Activated CD4-positive, CD25-positive, alpha-beta regulatory T cell treated with anti-CD3 and anti-CD28 coated beads, Interleukin-2, amount 50 U/mL, for 16 hours (primary cell): ENCODE results near the gene PRSS22.
A peak's percentile ranks its signal among the peaks of the same experiment; 100 is the strongest.

ENCODE experiments used
- DNase-seq: peaks from one replicate; pipeline ENCODE4 v3.0.0-alpha.2; 2020; ENCODE audit warnings: low read depth, low spot score

PRSS22 gene, protein sequence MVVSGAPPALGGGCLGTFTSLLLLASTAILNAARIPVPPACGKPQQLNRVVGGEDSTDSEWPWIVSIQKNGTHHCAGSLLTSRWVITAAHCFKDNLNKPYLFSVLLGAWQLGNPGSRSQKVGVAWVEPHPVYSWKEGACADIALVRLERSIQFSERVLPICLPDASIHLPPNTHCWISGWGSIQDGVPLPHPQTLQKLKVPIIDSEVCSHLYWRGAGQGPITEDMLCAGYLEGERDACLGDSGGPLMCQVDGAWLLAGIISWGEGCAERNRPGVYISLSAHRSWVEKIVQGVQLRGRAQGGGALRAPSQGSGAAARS

DNA sequence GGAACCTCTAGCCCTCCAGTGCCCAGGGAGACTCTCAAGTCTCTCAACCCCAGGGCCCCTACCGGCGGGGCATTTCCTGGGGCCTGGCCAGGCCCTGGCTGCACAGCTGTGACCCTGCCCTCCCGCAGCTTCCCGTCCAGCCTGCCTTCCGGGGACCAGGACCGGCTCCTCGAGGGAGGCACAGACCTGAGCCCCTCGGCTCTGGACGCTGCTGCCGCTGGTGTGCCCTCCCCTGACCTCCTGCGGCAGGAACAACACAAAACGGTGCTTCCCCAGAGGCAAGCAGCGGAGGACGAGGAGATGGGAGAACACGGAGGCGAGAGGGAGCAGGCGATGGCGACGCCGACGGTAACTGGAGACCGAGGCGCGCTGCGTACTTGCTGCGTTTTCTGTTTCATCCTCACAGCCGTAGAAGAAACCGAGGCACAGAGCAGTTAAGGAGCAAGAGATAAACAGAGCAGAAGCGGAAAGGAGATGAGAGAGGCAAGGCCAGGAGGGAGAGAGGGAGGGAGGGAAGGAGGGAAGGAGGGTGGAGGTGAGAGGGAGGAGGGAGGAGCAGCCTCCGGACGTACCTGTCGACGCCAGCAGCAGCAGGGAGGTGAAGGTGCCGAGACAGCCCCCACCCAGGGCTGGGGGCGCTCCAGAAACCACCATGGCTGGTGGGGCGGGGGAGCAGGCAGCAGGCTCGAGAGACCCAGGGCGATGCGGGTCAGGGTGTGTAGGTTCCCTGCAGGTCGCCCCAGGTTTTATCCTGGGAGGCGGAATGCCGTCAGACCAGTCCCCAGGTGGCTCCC is at the start of gene PRSS22:
Gene PRSS22 (minus strand): TSS at position 720 of the 794 bp plus-strand sequence. CDS start 66 bp downstream, at position 654.
- no peak for DNase-seq

DNA sequence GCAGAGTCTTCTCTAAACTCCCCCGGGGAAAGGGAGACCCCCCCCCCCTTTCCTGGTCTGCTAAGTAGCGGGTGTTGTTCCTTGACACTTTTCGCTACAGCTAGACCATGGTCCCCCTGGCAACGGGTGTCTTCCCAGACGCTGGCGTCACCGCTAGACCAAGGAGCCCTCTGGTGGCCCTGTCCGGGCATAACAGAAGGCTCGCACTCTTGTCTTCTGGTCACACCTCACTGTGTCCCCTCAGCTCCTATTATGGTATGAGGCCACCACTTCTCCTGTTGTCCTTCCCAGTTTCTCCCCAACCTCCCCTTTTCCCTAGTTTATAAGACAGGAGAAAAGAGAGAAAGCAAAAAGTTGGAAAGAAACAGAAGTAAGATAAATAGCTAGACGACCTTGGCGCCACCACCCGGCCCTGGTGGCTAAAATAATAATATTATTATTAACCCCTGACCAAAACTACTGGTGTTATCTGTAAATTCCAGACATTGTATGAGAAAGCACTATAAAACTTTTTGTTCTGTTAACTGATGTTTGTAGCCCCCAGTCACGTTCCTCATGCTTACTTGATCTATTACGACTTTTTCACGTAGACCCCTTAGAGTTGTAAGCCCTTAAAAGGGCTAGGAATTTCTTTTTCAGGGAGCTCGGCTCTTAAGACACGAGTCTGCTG is 49.2 kb upstream of the PRSS22 start:
- peak; percentile 13 for DNase-seq

DNA sequence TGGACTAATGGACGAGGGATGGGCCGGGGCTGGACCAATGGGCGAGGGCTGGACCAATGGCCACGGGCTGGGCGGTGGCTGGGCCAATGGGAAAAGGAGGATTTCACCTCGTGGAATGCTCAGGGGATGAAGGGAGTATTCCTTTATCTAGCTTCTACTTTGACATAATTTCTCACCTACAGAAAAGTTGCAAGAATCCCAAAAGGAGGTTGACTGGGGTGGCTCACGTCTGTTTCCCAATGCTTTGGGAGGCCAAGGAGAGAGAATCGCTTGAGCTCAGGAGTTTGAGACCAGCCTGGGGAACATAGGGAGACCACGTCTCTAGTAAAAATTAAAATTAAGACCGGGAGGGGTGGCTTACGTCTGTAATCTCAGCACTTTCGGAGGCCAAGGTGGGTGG is 48.0 kb upstream of the PRSS22 start:
- no peak for DNase-seq

DNA sequence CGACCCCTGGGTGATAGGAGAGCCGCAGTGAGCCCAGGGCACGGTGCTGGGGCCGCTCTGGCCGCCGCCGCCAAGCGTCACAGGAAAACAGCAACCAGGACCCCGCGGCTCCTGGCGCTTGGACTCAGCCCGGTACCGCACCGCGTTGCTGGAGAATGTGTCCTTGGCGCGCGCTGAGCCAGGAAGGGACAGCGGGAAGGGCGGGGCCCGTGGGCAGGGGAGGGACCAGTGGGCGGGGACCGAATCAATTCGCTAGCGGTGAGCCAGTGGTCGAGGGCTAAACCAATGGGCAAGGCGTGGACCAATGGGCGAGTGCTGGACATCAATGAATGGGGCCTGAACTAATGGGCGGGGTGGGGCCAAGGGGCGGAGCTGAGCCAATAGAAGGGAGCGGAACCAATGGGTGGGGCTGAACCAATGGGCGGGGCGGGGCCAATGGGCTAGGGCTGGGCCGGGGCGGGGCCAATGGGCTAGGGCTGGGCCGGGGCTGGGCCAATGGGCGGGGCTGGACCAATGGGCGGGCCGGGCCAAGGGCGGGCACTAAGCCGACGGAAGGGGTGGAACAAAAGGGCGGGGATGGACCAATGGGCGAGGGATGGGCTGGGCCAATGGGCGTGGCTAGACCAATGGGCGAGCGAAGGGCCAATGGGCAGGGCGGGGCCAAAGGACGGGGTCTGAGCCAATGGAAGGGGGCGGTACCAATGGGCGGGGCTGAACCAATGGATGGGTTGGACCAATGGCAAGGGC is 47.4 kb upstream of the PRSS22 start:
- DNase-seq = peak; percentile 78

DNA sequence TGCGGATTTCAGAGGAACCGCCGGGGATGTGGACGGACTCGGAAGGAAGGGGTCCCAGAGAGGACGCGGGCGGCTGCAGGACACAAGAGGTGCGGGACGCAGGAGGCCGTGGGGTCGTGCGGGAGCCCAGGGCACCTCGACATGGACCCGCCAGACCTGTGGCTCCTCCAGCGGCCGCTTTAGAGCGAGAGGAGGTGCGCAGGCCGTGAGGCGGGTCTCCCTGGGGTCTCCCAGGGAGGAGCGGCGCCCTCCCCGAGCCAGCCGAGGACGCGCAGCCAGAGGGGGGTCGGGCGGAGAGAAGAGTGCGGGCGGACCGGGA is 46.9 kb upstream of the PRSS22 start:
- DNase-seq = no peak

DNA sequence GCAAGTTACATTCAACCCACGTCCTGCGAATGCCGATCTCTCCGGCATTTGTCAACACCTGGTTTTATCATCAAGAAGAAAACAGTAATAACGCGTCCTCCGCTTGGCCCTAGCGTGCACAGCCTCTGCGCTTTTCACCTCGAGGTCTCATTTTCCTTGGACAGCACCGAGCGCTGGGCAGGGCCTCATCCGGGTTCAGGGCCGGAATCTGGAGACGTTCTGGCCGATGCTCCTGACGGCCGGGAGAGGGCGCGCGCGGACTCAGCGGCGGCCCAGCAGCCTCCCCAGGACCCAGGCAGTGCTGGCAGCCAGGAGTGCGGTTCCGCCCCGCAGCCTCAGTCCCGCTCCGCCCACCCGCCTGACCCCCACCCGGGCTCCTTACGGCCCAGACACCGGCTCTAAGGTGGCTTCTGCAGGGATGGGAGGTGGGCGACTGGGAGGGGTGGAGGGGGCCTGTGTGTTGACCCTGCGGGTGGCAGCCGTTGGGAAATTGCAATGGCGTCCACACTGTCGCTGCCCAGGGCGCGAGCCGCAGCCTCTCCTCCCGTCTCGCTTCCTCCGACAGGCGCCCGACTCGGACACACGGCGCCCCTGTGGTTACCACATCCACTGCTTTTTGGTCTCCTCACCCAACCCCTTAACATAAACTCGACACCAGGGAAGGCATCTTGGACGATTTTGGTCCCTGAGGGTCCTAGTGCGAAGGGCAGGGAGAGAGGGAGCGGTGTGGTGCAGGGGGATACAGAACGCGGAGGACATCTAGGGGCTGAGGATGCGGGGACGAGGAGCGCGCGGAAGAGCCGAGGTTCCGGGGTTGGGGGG is 46.3 kb upstream of the PRSS22 start:
- peak; percentile 50 for DNase-seq

DNA sequence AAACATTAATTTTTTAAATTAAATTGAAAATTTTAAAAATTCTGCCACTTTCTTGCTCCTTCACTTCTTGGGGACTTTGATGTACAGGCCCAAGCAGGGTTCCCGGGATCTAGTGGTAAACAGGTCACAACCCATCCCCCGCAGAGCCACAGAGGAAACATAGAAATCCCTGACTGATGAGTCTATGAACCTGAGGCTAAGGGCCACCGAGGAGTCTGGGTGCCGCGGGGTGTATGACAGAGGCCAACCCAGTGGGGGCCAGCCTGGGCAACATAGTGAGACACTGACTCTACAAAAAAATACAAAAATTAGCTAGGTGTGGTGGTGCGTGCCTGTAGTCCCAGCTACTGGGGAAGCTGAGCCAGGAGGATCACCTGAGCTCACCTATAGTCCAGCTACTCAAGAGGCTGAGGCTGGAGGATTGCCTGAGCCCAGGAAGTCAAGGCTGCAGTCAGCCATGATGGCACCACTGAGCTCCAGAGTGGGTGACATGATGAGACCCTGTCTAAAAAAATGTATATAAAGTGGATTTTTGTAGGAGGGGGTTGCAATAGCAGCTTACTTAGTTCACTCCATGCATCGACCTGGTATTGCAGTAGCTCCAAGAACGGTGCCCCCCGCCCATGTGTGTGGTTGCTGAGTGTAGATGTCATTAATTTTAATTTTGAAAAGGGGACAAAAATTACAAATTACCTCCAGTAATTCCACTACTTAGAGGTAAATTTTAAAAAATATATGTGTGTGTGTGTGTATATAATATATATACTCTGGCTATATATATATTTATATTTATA is 44.6 kb upstream of the PRSS22 start:
- DNase-seq = no peak

DNA sequence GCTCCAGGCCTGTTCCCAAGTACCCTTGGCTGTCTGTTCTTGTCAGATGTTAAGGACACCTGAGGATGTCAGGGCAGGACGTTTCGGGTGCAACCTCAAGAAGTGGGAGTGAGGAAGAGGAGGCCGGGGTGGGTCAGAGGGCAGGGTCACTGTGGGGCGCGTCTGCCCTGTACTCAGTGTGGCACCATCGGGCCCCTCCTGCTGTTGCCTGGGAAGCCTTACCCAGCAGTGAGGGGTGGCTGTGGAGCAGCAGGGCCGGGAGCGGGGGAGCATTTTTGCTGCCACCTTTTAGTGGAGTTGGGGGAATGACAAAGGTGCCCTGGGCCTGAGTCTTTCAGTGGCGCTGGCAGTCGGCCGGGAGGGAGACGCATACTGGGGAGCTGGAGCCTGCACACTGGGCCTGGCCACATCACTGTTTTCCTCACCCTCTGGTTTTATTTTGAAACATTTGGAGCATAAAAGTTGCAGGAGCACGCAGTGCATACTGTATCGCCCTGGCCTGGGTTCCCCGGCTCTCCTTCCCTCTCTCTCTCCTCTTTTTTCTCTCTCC is 42.6 kb upstream of the PRSS22 start:
- no peak for DNase-seq

DNA sequence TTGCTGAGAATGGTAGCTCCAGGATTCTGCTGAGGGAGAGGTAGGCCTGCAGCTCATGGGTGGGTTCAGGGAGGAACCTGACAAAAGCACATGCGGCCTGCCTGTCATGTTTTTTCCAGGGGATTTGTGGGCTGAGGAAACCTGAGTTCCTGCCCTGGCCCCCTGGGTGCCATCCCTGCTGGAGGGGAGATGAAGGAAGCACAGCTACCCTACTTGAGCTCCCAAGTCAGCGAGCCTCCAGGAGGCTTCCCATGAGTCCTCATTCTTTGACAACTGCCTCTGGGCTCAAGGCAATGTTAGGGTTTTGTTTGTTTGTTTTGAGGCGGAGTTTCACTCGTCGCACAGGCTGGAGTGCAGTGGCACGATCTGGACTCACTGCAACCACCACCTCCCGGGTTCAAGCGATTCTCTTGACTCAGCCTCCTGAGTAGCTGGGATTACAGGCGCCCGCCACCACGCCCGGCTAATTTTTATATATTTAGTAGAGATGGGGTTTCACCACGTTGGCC is 41.6 kb upstream of the PRSS22 start:
- DNase-seq = no peak

DNA sequence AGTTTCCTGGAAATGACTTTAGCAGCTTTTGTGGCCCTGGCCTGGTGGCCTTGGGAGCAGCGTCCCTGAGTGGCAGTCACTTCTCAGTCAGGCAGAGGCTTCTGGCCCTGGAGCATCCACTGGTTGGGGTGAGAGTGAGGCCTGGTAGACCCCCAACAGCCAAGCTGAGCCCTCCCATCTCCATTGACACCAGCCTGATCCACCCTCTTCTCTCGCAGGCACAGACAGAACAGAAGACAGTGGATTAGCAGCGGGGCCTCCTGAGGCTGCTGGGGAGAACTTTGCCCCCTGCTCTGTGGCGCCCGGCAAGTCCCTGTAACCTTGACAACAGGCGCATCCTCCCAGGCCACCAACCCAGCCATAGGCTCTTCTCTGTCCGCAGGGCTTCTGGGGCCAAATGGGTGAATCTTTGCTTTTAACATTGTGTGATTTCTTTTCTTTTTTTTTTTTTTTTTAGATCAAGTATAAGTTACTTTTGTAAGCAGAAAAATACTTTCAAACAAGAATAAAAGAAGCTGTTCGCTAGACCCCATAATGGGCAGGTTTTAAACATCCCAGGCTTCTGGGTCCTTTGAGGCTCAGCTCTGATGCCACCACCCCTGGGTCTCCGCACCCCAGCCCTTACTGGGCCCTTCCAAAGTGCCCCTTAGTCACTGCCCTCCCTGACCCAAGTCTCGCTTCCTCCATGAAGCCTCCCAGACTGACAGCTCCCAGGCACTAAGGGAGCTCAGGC is 41.0 kb upstream of the PRSS22 start:
- no peak for DNase-seq

DNA sequence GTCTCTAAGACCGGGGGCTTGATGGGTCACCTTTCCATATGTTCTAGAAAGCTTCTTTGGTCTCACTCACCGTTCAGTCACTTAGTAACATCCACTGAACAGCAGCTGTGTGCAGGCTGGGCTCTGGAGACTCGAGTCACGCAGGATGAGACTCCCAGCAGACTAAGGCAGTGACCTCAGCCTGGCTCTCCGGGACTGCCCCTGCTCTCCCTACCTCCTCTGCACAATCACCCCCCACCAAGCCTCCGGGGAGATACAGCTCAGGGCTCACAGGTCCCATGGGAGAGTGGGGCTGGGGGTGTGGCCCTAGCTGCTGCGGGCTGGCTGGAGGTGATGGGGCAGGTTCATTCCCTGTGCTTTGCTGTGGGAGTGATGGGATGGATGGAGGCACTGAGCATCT is 39.1 kb upstream of the PRSS22 start:
- no peak for DNase-seq

DNA sequence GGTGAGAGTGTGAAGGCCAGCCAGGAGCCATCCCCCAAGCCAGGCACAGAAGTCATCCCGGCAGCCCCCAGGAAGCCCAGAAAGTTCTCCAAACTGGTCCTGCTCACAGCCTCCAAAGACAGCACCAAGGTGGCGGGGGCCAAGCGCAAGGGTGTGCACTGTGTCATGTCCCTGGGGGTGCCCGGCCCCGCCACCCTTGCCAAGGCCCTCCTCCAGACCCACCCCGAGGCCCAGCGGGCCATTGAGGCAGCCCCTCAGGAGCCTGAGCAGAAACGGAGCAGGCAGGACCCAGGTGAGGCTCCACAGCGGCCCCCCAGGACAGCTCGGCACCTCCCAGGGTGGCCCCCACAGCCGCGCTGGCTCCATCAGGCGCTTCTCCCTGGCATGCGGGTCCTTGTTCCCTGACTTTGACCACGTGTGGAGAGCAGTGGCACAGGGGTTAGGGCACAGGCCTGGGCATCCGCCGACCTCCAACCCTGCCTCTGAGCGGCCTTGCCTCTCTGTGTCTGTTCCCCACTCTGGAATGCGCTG is 38.6 kb upstream of the PRSS22 start:
- DNase-seq = no peak

DNA sequence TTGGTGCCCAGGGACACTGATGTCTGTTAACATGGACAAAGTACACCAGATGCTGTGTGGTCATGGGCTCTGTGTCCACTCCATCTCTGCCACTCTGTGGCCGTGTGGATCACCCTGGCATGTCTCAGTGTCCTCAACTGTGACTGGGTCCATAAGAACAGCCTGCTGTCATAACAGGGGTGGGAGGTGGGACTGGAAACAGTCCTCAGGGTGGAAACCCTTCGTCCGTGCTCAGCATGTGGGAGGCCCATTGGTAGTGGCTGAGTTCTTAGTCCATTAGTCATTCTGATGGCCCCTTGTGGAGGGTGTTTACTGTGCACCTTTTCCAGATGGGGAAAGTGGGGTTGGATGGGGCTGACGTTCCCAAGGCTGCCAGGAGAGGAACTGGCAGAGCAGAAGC is 37.8 kb upstream of the PRSS22 start:
- no peak for DNase-seq

DNA sequence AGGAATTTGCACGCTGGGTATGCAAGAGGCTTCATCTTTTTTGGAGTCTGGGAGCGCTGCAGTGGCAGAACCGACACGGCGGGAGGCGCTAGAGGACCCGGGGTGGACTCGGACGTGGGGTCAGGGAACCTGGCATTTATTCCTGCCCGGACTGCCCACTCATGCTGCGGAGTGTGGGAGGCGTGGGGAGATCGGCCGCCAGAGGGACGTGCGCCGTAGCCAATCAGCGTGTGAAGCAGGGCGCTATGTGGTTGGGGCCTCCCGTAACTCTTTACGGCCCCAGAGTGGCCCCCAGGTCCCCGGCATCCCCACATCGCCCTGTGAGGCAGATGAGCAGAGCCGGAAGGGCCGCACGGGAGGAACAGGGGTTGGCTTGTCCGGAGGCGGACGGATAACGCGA is 36.3 kb upstream of the PRSS22 start:
- DNase-seq = no peak

DNA sequence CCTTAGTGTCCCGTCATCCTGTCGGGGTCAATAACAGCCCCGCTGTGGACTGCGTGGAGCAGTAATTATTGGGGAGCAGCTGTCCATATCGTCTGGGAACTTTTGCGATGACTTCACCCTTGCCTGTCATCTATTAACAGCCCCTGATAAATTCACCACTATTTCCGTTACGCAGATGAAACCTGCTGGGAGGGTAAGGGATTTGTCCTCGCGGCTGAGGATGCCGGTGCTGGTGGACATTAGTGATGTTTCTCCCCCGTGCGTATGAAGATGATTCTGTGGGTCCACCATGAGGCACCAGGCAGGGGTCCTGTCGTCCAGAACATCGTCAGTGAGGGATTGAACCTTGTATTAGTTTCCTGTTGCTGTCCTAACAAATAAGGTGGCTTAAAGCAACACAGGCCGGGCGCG is 26.1 kb upstream of the PRSS22 start:
- DNase-seq = no peak

DNA sequence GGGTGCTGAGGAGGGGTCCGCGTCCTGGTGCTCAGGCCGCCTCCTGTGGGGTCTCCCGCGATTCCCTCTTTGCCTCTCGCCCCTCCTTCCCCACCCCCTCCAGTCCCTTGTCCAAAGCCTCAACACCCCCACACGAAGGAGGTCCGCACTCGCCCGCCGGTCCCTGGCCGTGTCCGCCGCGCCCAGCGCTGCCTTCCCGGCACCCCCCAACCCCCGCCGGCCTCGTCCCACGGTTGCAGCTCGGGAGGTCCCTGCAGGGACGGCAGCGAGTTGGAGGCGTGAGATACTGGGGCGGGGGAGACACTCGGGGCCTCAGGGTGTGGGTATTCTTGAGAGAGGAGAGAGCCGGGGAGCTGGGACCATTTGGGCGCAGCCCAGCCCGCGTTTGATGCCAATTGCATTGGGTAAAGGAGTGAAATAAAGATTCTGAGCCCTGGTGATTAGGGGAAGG is 25.5 kb upstream of the PRSS22 start:
- no peak for DNase-seq

DNA sequence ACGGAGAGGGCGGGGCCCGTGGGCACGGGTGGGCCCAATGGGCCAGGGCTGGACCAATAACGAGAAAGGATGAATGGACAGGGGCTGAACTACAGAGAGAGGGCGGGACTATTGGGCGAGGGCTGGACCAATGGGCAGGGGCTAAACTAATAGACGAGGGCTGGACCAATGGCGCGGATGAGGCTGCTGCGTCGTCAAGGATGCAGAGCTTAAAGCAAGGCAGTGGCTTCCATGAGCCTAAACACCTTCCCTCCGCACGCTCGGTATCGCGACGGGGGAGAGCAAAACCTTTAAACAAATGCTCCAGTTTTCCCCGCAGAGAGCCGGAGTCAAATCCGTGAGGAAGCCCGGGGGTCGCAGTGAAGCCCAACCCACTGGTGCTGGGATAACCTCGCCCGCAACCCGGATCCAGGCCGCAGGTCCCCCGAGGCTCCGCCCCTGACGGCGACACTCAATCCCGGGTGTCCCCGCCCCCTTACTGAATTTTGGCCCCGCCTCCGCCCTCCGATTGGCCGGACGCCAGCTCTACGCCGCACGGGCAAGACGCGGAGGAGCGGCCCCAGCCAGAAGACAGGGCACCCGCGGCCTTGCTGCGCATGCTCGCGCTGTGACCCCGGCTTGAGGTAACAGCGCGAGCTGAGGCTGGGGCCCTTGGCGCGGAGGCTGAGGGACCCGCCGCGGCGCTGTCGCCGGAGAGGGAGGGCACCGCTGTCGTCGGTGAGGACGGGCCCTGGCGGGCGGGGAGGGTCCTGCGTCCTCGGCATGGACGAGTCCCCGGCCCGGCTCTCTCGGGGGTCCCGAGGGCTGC is 24.9 kb upstream of the PRSS22 start, which contains the start of gene FLYWCH2:
Gene FLYWCH2 (plus strand): TSS at position 566 of the 808 bp plus-strand sequence. CDS start 13,235 bp downstream, outside the sequence.
- DNase-seq = peak; percentile 99
